ENCODE results near the gene CCDC146. TPM values are rescaled to one million over a fixed set of nuclear protein-coding genes. Genes with fewer than 3 reads are reported as not detected.
"Not testable (repeated sequence)": the region's sequence is repeated elsewhere in the genome, so short reads cannot be mapped to it uniquely, and the experiment has no call there.

Gene CCDC146
- total and polyA plus RNA-seq, 2 experiments from 2014 or later = 5.9 to 13.6 TPM

DNA sequence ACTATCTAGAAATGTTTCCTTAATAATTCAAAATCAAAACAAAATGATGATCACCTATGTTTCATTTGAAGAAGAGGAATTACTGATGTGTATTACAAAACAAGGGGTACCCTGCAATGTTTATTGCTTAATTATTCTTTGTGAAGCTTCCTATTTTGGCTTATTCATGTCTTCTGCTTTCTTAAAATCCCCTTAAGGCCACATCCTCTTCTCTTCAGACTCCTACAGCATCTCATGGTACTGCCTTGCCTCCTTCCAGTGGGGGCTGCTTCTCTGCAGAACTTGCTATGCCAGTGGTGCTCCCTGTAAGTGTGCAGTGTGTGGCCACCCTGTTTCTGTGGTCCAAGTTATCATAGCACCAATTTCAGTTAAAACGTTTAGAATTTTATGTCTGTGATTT is 35.0 kb downstream of the CCDC146 start:
- Histone ChIP-seq H3K36me3 (no peaks in the 10 kb centered on the region), H3K4me1 (ENCODE audit: low read depth) (no peaks in the 10 kb centered on the region), H3K27me3 (no peaks in the 10 kb centered on the region), H3K27ac (no peak overlapping the region), H3K4me3 (no peak overlapping the region), H3K9me3 (ENCODE audit: low read depth) (no peaks in the 10 kb centered on the region)
- TF ChIP-seq, protein P1, sequence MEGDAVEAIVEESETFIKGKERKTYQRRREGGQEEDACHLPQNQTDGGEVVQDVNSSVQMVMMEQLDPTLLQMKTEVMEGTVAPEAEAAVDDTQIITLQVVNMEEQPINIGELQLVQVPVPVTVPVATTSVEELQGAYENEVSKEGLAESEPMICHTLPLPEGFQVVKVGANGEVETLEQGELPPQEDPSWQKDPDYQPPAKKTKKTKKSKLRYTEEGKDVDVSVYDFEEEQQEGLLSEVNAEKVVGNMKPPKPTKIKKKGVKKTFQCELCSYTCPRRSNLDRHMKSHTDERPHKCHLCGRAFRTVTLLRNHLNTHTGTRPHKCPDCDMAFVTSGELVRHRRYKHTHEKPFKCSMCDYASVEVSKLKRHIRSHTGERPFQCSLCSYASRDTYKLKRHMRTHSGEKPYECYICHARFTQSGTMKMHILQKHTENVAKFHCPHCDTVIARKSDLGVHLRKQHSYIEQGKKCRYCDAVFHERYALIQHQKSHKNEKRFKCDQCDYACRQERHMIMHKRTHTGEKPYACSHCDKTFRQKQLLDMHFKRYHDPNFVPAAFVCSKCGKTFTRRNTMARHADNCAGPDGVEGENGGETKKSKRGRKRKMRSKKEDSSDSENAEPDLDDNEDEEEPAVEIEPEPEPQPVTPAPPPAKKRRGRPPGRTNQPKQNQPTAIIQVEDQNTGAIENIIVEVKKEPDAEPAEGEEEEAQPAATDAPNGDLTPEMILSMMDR (IDR thresholded peaks at IDR 0.05; ENCODE audit: low read depth, low read length) = no peak
- peak in 1 of 2 donors; percentile 16 for DNase-seq (ENCODE audit: low read depth in 1 of 2, low spot score in 1 of 2)

DNA sequence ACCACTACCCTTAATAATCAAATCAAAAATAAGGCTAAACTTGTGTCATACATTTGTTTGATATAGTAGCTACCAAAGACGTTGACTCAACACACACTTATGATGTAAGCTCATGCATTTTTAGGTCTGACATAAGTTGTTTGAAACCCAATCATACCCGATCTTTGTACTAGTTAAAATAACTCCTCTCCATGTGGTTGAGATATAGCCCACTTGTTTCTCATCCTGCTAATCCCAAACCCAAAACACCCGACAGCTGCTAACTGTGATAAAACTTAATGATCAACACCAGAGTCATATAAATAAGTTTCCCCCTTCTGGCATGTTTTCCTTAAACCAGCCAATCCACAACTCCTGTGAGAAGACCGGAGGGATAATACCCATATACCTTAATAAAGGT is 48.7 kb downstream of the CCDC146 start:
- H3K27ac ChIP-seq; H3K36me3 ChIP-seq; H3K9me3 ChIP-seq (ENCODE audit: low read depth); H3K4me3 ChIP-seq; DNase-seq (ENCODE audit: low read depth in 1 of 2, low spot score in 1 of 2); H3K4me1 ChIP-seq (ENCODE audit: low read depth); H3K27me3 ChIP-seq: not testable (repeated sequence)

DNA sequence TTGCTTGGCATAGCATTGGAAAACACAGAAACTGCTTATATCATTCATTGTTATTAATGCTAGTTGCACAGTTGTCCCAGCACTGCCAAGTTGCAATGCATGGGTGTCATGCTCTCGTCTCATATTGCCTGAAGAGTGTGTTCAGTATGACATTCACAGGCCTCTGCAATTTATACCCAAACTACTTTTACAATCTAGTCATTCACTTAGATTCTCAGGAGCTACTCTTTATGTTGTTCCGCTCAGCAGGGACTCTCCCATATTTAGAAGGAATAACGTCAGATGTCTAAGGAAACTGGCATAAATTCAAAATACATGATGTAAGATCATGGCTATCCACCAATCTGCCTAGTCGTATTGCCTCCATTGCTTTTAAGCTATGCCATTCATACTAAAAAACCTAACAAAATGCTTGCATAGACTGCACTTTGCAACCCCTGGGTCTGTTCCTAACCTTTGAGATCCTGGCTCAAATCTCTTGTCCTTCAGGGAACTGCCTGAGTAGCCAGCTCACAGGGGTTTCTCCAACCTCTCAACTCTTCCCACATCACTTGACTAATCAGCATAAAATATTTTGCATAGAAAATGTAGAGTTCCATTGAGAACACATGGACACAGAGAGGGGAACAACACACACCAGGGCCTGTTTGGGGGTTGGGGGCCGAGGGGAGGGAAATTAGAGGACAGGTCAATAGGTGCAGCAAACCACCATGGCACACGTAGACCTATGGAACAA is 50.2 kb downstream of the CCDC146 start:
- not testable (repeated sequence) for H3K4me3 ChIP-seq; H3K4me1 ChIP-seq (ENCODE audit: low read depth); H3K9me3 ChIP-seq (ENCODE audit: low read depth); H3K27me3 ChIP-seq; H3K27ac ChIP-seq; DNase-seq (ENCODE audit: low read depth in 1 of 2, low spot score in 1 of 2); H3K36me3 ChIP-seq

DNA sequence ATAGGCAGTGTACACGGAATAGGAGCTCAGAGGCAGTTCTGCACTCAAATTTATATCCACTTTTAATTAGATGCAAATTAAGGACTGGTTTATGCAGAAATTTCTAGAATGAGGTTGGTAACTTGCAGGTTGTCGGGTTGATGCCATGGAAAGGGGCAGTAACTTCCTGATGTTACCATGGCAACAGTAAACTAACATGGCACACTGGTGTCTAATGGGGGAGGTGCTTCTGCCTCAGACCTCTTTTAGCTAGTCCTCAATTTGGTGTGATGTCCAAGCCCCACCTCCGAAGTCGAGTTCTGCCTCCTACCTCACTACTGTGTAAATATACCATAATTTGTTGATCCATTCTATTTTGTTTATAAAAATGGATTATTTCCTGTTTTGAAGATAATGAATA is 52.0 kb downstream of the CCDC146 start:
- not testable (repeated sequence) for H3K9me3 ChIP-seq (ENCODE audit: low read depth); H3K27me3 ChIP-seq; DNase-seq (ENCODE audit: low read depth in 1 of 2, low spot score in 1 of 2); H3K27ac ChIP-seq; H3K4me1 ChIP-seq (ENCODE audit: low read depth); H3K36me3 ChIP-seq; H3K4me3 ChIP-seq

DNA sequence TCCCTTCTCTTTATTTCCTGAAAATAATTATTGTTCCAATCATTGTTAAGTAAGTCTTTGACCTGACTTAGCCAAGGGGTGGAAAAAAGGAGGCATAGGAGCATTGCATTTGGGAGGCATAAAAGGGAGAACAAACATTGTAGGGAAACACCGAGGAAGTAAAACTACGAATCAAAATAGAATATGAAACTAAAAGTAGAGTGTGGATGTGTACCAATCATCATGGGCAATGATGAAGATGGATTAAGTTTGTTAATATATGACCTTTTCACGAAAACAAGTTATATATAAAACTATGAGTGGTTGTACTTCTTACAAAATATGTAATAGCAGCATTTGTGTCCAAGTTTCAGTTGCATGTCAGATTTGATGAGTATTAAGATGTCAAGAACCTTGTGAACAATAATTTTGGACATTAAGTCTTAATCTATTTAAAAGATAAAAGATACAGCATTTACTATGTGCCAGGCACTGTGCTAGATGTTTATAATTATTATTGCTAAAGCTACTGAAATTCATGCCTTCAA is 52.9 kb downstream of the CCDC146 start:
- not testable (repeated sequence) for H3K9me3 ChIP-seq (ENCODE audit: low read depth); H3K4me3 ChIP-seq; H3K36me3 ChIP-seq; H3K4me1 ChIP-seq (ENCODE audit: low read depth); DNase-seq (ENCODE audit: low read depth in 1 of 2, low spot score in 1 of 2); H3K27me3 ChIP-seq; H3K27ac ChIP-seq

DNA sequence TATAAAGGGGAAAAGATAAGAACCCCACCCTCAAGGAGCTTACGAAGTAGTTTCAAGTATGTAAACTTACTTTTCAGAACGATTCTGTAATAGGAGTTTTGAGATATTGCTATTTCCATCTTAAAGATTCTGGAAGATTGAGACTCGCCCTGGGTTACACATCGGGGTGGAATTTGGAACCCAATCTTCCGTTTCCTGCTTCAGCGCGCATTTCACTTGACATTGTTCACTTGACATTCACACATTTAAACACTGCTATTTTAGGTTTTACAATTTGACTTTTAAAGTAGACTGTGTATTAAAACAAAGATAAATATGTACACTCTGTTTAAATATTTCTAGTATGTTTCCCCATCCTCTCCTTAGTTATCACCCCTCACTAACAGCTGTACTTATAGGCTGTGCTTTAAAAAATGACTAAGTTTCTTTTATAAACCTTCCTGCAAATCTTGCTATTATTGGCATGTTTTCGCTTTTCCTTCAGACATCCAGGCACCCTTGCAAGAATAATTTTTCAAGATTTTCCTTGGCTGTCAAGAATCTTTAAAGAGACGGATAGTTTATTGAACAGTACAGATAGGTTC is 55.0 kb downstream of the CCDC146 start:
- H3K9me3 ChIP-seq (ENCODE audit: low read depth); H3K27me3 ChIP-seq; H3K4me1 ChIP-seq (ENCODE audit: low read depth); H3K4me3 ChIP-seq; DNase-seq (ENCODE audit: low read depth in 1 of 2, low spot score in 1 of 2); H3K27ac ChIP-seq; H3K36me3 ChIP-seq: not testable (repeated sequence)

DNA sequence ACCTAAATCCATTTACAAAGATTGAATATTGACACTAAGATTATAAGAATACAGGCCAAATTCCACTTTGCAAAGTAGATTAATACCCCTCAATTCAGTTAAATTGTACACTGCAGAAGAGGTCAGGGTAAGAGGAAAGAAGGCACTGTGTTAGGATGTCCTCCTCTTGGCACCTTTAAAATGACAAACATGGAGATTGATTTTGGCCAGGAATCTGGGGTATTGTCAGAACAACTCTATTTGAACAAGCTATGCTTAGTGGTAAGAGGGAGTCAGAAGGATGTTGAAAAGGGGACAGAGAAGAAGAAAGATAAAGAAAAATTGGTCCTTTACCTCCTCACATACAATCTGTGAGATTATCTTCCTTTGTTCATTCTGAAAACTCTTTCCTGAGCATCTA is 55.6 kb downstream of the CCDC146 start:
- not testable (repeated sequence) for H3K9me3 ChIP-seq (ENCODE audit: low read depth); DNase-seq (ENCODE audit: low read depth in 1 of 2, low spot score in 1 of 2); H3K4me1 ChIP-seq (ENCODE audit: low read depth); H3K36me3 ChIP-seq; H3K27ac ChIP-seq; H3K27me3 ChIP-seq; H3K4me3 ChIP-seq

DNA sequence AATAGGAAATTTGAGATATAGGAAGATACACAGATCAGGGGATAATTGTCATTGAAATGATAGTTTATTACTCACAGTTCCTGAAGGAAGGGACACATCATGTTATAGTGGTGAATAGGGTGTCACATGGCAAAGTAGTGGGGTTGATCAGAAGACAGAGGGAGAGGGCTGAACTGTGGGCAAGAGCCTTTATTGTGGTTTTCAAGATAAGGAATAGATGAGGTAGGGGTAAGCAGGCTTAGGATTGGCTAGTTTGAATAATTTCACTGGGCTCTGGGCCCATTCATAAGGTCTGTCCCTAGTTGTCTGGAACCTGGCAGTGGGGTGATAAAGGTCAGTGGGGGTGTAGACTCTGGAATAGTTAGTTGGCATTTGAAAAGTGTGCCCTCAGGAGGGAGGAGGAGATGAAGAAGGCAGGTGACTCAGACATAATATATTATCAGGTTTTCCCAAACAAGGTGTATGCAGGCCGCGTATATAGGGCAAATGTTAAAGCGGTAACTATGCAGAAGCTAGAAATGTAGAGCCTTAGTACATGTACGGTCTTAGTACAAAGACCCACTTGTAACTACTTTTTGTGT is 58.7 kb downstream of the CCDC146 start:
- no peak overlapping the region for H3K27ac ChIP-seq
- H3K36me3 ChIP-seq = no peaks in the 10 kb centered on the region
- TF ChIP-seq, protein P1 (IDR thresholded peaks at IDR 0.05; ENCODE audit: low read depth, low read length) = no peak
- no peaks in the 10 kb centered on the region for H3K4me1 ChIP-seq (ENCODE audit: low read depth)
- H3K4me3 ChIP-seq = no peak overlapping the region
- no peak for DNase-seq (ENCODE audit: low read depth in 1 of 2, low spot score in 1 of 2)
- no peaks in the 10 kb centered on the region for H3K9me3 ChIP-seq (ENCODE audit: low read depth)
- no peaks in the 10 kb centered on the region for H3K27me3 ChIP-seq
